HG03066 (cell line): ENCODE data around the gene NRP2.

Source experiments
- ATAC-seq: cut with Tn5 transposase; IDR thresholded peaks from one replicate; pipeline ENCODE4 v1.9.1; 2021; ENCODE audit warnings: low read depth; ENCODE audit not compliant: unreplicated experiment

Gene NRP2

GRCh38 chr2:205747829-205748386, 65.6 kb downstream of the NRP2 start:
- no peak for ATAC-seq

GRCh38 chr2:205748639-205749038, 66.3 kb downstream of the NRP2 start:
- ATAC-seq: no peak

GRCh38 chr2:205749078-205749477, 66.8 kb downstream of the NRP2 start:
- no peak for ATAC-seq

GRCh38 chr2:205750797-205751196, 68.5 kb downstream of the NRP2 start:
- no peak for ATAC-seq

- no peak for ATAC-seq
These were observed 69.3 kb downstream of the NRP2 start for GRCh38 chr2:205751569-205752031.

- no peak for ATAC-seq
These were observed 70.1 kb downstream of the NRP2 start for GRCh38 chr2:205752296-205752820.

- no peak for ATAC-seq
These were observed 70.6 kb downstream of the NRP2 start for GRCh38 chr2:205752924-205753323.

- ATAC-seq: no peak
These were observed 72.1 kb downstream of the NRP2 start for GRCh38 chr2:205754285-205754923.

- ATAC-seq: no peak
These were observed 72.6 kb downstream of the NRP2 start for GRCh38 chr2:205754924-205755321.

- no peak for ATAC-seq
These were observed 73.6 kb downstream of the NRP2 start for GRCh38 chr2:205755923-205756322.

- ATAC-seq: no peak
These were observed 75.0 kb downstream of the NRP2 start for GRCh38 chr2:205757271-205757670.

GRCh38 chr2:205758051-205758450, 75.8 kb downstream of the NRP2 start:
- ATAC-seq: no peak

- ATAC-seq: no peak
These were observed 76.2 kb downstream of the NRP2 start for GRCh38 chr2:205758500-205758899.

GRCh38 chr2:205759257-205759656, 77.0 kb downstream of the NRP2 start:
- ATAC-seq: no peak

GRCh38 chr2:205759732-205760131, 77.4 kb downstream of the NRP2 start:
- no peak for ATAC-seq

GRCh38 chr2:205760157-205760556, 77.9 kb downstream of the NRP2 start:
- ATAC-seq: no peak

- no peak for ATAC-seq
These were observed 79.1 kb downstream of the NRP2 start for GRCh38 chr2:205761421-205761820.

- no peak for ATAC-seq
These were observed 80.6 kb downstream of the NRP2 start for GRCh38 chr2:205762881-205763280.

- no peak for ATAC-seq
These were observed 81.5 kb downstream of the NRP2 start for GRCh38 chr2:205763708-205764211.

GRCh38 chr2:205764270-205764746, 82.0 kb downstream of the NRP2 start:
- ATAC-seq: no peak

GRCh38 chr2:205765151-205765550, 82.8 kb downstream of the NRP2 start:
- no peak for ATAC-seq

- ATAC-seq: no peak
These were observed 84.6 kb downstream of the NRP2 start for GRCh38 chr2:205766779-205767359.
